ENCODE data around the gene EVI2B.

- no peak for TF ChIP-seq JUN (CRISPR knock-in tag; IDR thresholded peaks at IDR 0.05)
- TF ChIP-seq FOXP1 (CRISPR knock-in tag; IDR thresholded peaks at IDR 0.05; ENCODE audit: borderline replicate concordance), result no peak
- TF ChIP-seq ZNF423 (CRISPR knock-in tag; IDR thresholded peaks at IDR 0.05), result no peak
- no peak for TF ChIP-seq USF2 (CRISPR knock-in tag; IDR thresholded peaks at IDR 0.05)
- no peak for TF ChIP-seq NFYB (CRISPR knock-in tag; conservative IDR thresholded peaks at IDR 0.05; ENCODE audit: low read depth)
- no peak for TF ChIP-seq CTCF (IDR thresholded peaks at IDR 0.05)
- no peak for TF ChIP-seq AFF4 (CRISPR knock-in tag; IDR thresholded peaks at IDR 0.05; ENCODE audit: borderline replicate concordance)
- TF ChIP-seq ZNF138 (CRISPR knock-in tag; conservative IDR thresholded peaks at IDR 0.05), result no peak
- TF ChIP-seq E2F1 (CRISPR knock-in tag; IDR thresholded peaks at IDR 0.05), result no peak
- TF ChIP-seq ZNF121 (CRISPR knock-in tag; IDR thresholded peaks at IDR 0.05), result no peak
Measured at GRCh38 chr17:31299624-31300023, 14.2 kb downstream of the EVI2B start.

Measured in WTC11 (cell line).